Left ventricle myocardium inferior (tissue), 1 donor: ENCODE results near the gene TMEM106C. TPM values are rescaled to one million over a fixed set of nuclear protein-coding genes. Genes with fewer than 3 reads are reported as not detected.
A peak's percentile ranks its signal among the peaks of the same experiment; 100 is the strongest.

Experiments used
- DNase-seq: peaks from one replicate; pipeline ENCODE4 v3.0.0-alpha.2; 2020
- H3K27ac ChIP-seq: fragments of 200-600 bp; replicated peaks from 2 replicates; pipeline ENCODE4 v1.8.0; 2021
- H3K27me3 ChIP-seq: fragments of 200-600 bp; 2 replicates; pipeline ENCODE4 v1.8.0; 2021; ENCODE audit warnings: low read depth
- H3K36me3 ChIP-seq: fragments of 200-600 bp; 2 replicates; pipeline ENCODE4 v1.8.0; 2021
- H3K4me1 ChIP-seq: fragments of 200-600 bp; 2 replicates; pipeline ENCODE4 v1.8.0; 2021
- H3K4me3 ChIP-seq: fragments of 200-600 bp; 2 replicates; pipeline ENCODE4 v1.8.0; 2021; ENCODE audit warnings: mild to moderate bottlenecking, moderate library complexity
- H3K9me3 ChIP-seq: fragments of 200-600 bp; replicated peaks from 2 replicates; pipeline ENCODE4 v1.8.0; 2021
- CTCF ChIP-seq: fragments of 200-600 bp; IDR thresholded peaks from 2 replicates; pipeline ENCODE4 v1.8.0; 2021; ENCODE audit warnings: antibody characterized with exemption, mild to moderate bottlenecking, borderline replicate concordance
- intact Hi-C: fragments of 100-400 bp; cut with micrococcal nuclease; formaldehyde crosslinking; loops from one replicate; pipeline ENCODE4 v1.11.0; 2022
- total RNA-seq: library from RNA; stranded (reverse); fragmentation: NEBNext Ultra II Directional; extraction: Animal tissue kit (Norgen Biotek cat#: 25700); gene quantifications from one replicate; pipeline ENCODE4 v1.2.1, GENCODE V29; 2021
- donor health status: DM: no; HTN: yes; CAD: no; lungs with severe emphysema.

TMEM106C gene
- total RNA-seq, 1 donor from 2014 or later = 48.1 TPM

DNA sequence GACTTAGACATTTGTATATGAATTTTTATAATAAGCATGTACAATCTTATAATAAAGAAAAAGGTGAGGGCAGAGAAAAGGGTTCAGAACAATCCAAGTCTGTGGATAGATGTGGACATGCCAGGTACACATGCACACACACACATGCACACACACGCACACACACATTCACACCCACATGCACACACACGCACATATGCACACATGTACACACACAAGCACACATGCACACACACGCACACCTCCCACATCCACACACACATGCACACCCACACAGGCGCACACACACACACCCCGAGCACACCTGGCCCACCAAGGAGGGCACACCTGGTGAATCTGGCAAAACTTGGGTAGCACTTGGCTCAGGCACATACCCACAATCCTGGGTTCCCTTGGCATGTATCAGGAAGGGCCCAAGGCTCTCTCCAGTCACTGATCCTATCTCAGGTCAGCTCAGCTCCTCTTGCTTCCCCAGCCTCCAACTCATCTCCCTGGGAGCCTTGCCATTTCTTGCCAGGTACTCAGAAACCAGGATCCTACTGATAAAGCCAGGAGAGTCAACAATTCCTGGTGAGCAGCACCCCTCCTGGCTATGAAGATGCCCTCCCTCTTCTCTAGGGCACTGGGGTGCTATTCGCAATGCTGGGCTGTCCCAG is 18.6 kb upstream of the TMEM106C start:
- Histone ChIP-seq H3K27me3 (peaks cover 30% of the 10 kb centered on the region), H3K9me3 (no peaks in the 10 kb centered on the region), H3K4me1 (peaks cover 4% of the 10 kb centered on the region), H3K36me3 (no peaks in the 10 kb centered on the region), H3K4me3 (no peak overlapping the region), H3K27ac (no peak overlapping the region)
- DNase-seq = no peak
- TF ChIP-seq CTCF = no peak
- intact Hi-C loops = no loop called here

DNA sequence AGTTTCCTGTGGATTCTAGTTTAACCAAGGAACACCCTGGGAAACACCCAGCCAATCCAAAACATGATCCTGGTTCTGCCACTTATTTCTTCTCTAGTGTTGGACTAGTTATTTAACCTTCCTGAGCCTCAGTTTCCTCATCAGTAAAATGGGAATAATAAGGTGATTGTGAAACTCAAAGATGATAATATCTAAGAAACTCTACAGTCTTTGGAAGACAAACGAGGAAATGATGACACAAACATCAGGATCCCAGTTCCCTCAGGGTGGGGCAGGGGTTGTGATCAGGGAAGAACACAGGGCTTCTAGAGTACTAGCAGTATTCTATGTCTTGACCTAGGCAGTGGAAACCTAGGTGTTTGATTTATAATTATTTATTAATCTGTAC is 18.1 kb upstream of the TMEM106C start:
- H3K36me3 ChIP-seq = no peaks in the 10 kb centered on the region
- no peak overlapping the region for H3K27ac ChIP-seq
- intact Hi-C loops = no loop called here
- DNase-seq = no peak
- H3K9me3 ChIP-seq = no peaks in the 10 kb centered on the region
- peaks cover 30% of the 10 kb centered on the region for H3K27me3 ChIP-seq
- H3K4me3 ChIP-seq = no peak overlapping the region
- H3K4me1 ChIP-seq = peaks cover 4% of the 10 kb centered on the region
- no peak for TF ChIP-seq CTCF

- Histone ChIP-seq H3K36me3 (no peaks in the 10 kb centered on the region), H3K4me3 (no peak overlapping the region), H3K9me3 (no peaks in the 10 kb centered on the region), H3K27me3 (peaks cover 17% of the 10 kb centered on the region), H3K27ac (no peak overlapping the region), H3K4me1 (peaks cover 4% of the 10 kb centered on the region)
- DNase-seq = no peak
- intact Hi-C loops = no loop called here
- TF ChIP-seq CTCF = no peak
Observed at GRCh38 chr12:47946413-47947323, 16.7 kb upstream of the TMEM106C start.

- Histone ChIP-seq H3K27me3 (peaks cover 10% of the 10 kb centered on the region), H3K4me3 (no peak overlapping the region), H3K9me3 (no peaks in the 10 kb centered on the region), H3K4me1 (peaks cover 4% of the 10 kb centered on the region), H3K36me3 (no peaks in the 10 kb centered on the region), H3K27ac (no peak overlapping the region)
- TF ChIP-seq CTCF = no peak
- intact Hi-C loops = no loop called here
- DNase-seq = no peak
Observed at GRCh38 chr12:47947341-47947740, 16.1 kb upstream of the TMEM106C start.

GRCh38 chr12:47949441-47950341 is 13.7 kb upstream of the TMEM106C start:
- H3K4me1 ChIP-seq = peaks cover 4% of the 10 kb centered on the region
- intact Hi-C loops = no loop called here
- no peak overlapping the region for H3K4me3 ChIP-seq
- no peaks in the 10 kb centered on the region for H3K27me3 ChIP-seq
- H3K27ac ChIP-seq = no peak overlapping the region
- H3K9me3 ChIP-seq = no peaks in the 10 kb centered on the region
- peak; percentile 92 for TF ChIP-seq CTCF
- H3K36me3 ChIP-seq = no peaks in the 10 kb centered on the region
- peak; percentile 75 for DNase-seq
